GM21786 (cell line): ENCODE data around the gene SRPK2.

Source experiments
- ATAC-seq: cut with Tn5 transposase; IDR thresholded peaks from one replicate; pipeline ENCODE4 v1.9.1; 2021; ENCODE audit not compliant: unreplicated experiment

SRPK2 gene

GRCh38 chr7:105149827-105150226, 238.9 kb downstream of the SRPK2 start:
- ATAC-seq: no peak

DNA sequence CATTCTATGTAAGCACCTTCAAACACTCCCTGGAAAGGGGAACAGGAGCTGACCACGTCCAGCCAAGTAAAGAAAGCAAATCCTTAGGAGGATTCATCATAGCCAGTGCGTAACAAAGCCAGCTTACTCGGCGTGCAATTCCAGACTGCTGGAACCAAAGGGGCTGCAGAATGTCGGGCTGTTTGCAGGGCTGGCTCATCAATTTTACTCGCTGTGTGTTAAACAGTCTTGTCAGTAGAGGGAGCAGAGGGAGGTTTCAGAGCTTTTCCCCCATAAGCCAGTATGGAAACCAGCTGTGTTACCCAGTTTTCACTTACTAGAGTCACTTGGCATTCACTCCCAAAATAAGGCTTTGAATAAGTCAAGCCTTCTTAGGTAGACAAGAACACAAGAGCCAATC, 247.7 kb downstream of the SRPK2 start:
- no peak for ATAC-seq

DNA sequence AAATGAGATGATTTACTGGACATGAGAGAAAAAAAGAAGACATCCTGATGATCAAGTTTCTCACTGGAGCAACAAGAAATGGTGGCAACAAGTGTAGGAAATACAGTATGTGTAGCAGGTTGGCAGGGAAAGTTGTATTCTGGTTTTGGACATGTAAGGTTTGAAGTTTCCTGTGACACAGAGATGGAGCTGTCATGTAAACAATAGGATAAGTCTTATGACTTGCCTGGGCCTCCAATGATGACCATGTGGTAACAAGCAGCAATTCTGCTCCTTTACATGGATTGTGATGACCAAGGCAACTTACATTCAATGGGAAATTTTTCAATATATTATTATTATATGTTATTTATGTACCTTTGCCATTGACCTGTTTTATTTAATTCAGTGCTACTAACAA, 249.3 kb downstream of the SRPK2 start:
- ATAC-seq: no peak

- ATAC-seq: no peak
Measured at GRCh38 chr7:105137898-105138297, 250.8 kb downstream of the SRPK2 start.

DNA sequence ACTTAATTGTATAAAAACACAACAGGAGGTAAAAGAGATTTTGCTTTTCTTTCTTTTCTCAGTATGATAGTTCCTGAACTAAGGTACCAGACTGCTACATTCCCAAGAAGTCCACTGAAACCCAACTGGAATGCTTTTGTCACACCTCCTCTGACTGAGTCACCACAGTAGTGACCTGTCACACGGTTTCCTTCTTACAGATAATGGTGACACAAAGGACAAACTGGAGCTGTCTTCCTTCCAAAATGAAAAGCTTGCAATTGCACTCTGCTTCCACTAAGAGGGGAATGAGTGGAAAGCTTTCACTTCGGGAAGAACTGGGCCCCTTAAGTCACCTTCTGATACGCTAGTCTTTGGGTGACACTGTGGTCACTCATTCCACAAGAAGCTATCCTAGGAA, 252.5 kb downstream of the SRPK2 start:
- ATAC-seq: no peak

DNA sequence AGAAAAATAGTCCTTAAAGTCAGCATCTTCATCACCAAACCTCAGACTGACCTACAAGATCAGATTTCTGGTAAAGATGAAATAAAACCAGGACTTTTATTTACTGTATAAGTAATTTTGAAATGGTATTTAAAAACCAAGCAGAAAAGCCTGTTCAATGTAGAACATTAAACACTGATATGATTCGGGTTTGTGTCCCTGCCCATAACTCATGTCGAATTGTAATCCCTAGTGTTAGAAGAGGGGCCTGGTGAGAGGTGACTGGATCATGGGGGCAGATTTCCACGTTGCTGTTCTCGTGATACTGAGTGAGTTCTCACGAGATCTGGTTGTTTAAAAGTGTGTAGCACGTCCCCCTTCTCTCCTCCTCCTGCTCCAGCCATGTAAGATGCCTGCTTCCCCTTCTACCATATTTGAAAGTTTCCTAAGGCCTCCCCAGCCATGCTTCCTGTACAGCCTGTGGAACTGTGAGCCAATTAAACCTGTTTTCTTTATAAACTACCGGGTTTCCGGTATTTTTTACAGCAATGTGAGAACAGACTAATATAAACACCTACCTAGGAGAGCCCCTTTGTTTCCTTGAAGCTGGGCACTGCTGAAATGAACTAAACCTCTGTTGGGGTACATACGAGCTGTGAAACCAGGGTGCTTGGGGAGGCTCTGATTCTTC, 254.6 kb downstream of the SRPK2 start:
- ATAC-seq: no peak

- no peak for ATAC-seq
Measured at GRCh38 chr7:105133358-105133757, 255.4 kb downstream of the SRPK2 start.

DNA sequence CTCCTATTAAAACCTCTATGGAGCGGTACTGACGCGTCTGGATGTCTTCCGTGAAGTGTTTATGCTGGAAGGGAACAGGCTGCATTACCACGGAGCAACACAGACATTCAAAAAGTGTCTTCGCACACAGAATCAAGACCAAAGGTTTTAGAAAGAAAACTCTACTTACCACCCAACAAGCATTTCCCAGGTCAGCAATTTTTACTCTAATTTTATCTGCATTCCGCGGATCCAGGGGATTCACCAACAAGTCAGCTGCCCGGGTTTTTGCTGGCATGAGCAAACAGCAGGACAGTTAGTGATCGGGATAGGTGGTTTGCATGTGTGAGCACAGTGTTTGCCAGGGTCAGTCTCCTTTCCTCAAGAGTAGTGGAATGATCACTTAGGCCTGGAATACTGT, 255.9 kb downstream of the SRPK2 start:
- ATAC-seq: no peak

- no peak for ATAC-seq
Measured at GRCh38 chr7:105132335-105132734, 256.4 kb downstream of the SRPK2 start.

DNA sequence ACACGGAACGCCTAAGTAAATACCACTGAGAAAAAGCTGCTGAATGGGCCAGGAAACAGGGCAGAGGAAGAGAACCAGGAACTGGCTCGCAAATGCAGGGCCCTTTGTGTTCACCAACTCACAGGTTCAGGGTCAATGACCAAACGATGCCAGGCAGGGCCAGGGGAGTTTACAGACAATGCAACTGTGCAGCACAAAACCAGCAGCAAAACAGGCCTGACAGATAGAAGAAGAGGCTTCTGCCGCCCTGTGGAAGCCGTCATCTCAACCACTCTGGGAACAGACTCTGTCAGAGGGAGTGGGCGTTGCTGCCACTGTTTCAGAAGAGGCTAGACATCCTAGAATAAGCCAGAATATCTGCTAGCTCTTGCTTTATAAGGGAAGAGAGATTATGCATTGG, 256.8 kb downstream of the SRPK2 start:
- no peak for ATAC-seq

- no peak for ATAC-seq
Measured at GRCh38 chr7:105131033-105131656, 257.6 kb downstream of the SRPK2 start.

DNA sequence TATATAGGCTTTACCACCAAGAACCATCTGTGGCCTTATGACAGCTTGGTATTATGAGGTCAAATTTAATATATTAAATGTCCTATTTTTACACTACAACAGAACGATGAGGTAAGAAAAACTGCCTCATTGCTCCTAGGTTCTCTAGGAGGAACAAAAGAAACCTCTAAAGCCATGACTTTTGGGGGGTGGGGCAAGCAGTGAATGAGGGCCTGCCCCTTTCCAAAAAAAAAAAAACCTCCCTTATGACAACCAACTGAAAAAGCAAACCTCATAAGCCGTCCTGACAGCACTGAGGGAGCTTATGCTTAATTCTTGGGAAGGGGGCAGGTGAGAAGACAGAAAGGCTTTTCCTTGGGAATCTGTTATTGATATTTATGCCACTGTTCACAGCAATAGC, 258.1 kb downstream of the SRPK2 start:
- ATAC-seq: no peak

DNA sequence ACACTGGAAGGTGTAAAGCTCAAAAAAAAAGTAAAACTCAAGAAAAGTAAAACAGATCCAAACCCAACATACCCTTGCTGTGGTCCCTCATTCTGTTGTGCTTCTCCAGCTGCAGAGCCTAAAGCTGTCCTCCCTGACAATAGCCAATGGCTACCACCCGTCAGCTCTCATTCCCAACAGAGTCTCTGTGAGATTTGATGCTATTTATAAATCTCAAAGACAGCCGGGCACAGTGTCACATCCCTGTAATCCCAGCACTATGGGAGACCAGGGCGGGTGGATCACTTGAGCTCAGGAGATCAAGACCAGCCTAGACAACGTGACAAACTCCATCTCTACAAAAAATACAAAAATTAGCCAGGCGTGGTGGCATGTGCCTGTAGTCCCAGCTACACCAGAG, 258.7 kb downstream of the SRPK2 start:
- ATAC-seq: no peak

DNA sequence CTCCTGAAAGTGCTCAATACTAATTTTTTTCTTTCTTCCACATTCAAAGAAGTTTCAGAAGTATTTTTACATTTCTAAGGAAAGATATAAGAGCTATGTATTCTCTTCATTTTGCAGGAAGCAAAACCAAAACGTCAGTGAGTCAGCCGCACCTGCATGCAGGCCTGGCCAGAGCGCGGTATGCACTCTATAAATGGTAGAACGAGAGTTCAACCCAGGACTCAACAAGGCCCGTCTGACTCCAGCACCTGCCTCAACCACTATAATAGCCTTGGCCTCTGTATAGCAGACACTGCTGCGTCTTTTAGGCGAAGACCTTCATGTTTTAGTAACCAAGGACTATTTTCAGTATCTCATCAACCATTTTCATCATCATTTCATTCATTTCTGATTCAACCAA, 261.5 kb downstream of the SRPK2 start:
- no peak for ATAC-seq

GRCh38 chr7:105126436-105126975, 262.2 kb downstream of the SRPK2 start:
- no peak for ATAC-seq

DNA sequence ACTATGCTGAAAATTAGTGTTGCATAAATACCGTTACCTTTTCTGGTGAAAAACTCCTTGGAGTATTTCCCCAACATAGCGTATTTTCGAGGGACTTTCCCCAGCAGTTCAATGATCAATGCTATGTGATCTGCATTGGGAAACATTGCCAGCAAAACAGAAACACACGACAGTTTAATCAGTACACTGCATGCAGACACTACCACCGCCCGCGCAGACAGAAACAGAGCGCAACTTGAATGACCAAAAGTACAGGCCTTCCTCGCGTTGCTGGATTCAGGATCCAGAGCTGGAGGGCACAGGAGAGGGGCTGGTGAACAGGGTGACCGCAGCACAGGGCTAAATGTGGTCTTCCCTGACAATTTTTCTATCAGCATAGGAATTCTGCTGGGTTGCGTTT, 263.0 kb downstream of the SRPK2 start:
- no peak for ATAC-seq

DNA sequence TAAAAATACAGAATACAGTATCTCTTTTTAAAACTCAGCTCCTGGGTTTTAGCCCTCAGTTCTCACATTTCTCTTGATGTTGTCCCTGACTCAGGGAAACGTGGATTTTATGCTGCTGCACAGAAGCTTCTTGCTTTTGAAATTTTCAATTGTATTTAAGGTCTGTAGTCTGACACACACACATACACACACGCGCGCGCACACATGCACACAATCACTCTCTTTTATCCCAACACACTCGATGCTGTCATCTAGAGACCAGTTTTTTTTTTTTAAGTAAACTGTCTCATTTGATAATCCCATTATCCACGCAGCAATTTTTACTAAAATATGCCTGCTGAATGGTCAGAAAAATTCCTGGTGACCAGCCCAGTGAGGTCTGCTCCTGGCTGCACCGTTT, 266.1 kb downstream of the SRPK2 start:
- ATAC-seq: no peak

GRCh38 chr7:105118612-105119600, 269.8 kb downstream of the SRPK2 start:
- ATAC-seq: no peak

DNA sequence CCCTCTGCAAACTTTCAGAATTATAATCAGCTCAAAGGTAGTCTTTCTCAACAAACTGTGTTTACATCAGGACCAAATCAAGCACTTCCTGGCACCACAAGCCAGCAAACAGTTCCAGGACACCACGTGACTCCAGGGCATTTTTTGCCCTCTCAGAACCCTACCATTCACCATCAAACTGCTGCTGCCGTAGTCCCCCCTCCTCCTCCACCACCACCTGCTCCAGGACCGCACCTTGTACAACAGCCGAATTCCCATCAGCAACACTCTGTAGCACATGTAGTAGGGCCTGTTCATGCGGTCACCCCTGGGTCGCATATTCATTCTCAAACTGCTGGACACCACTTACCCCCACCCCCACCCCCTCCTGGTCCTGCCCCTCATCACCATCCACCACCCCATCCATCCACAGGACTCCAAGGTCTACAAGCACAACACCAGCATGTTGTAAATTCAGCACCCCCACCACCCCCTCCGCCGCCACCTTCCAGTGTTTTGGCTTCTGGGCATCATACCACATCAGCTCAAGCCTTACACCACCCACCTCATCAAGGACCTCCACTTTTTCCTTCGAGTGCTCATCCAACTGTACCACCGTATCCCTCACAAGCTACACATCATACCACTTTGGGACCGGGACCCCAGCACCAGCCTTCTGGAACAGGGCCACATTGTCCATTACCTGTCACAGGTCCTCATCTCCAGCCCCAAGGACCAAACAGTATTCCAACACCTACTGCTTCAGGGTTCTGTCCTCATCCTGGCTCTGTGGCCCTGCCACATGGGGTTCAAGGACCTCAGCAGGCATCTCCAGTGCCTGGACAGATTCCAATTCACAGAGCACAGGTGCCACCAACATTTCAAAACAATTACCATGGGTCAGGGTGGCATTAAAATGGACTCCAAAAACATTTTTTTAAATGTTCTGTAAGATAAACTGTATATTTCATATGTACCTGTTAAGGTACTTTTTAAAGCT, 276.0 kb downstream of the SRPK2 start:
- ATAC-seq: no peak

DNA sequence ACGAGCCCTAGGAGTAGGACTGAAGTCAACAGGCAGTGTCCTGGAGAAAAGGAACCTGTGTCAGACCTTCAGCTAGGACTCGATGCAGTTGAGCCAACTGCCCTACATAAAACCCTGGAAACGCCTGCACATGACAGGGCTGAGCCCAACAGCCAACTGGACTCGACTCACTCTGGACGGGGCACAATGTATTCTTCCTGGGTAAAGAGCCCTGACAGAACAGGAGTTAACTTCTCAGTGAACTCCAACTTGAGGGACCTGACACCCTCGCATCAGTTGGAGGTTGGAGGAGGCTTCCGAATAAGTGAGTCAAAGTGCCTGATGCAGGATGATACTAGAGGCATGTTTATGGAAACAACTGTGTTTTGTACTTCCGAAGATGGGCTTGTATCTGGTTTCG, 281.3 kb downstream of the SRPK2 start:
- ATAC-seq: no peak
